CD4-positive, alpha-beta memory T cell (primary cell): ENCODE results near the gene ADISSP. TPM values are rescaled to one million over a fixed set of nuclear protein-coding genes. Genes with fewer than 3 reads are reported as not detected.
A peak's percentile ranks its signal among the peaks of the same experiment; 100 is the strongest.

Source experiments
- CTCF ChIA-PET: fragments of 350-600 bp; sonication (Branson Sonifier 250); formaldehyde crosslinking; loops from one replicate; lab custom pipeline; 2021; ENCODE audit warnings: inconsistent platforms; ENCODE audit not compliant: partially characterized antibody; lab: Charles Lee
- POLR2A ChIA-PET: fragments of 350-600 bp; sonication (Branson Sonifier 250); formaldehyde crosslinking; loops from one replicate; lab custom pipeline; 2021; ENCODE audit not compliant: partially characterized antibody; lab: Charles Lee
- DNase-seq, 5 donors: peaks; one replicate each; pipeline versions ENCODE4 v3.0.0 to v3.0.0-alpha.2; 2020 to 2022; ENCODE audit warnings: mixed read lengths in 1 of 5
- H3K27ac ChIP-seq: one replicate; pipeline ENCODE4 v1.7.0; 2013; ENCODE audit warnings: low read depth, low read length
- H3K27me3 ChIP-seq: 2 replicates; pipeline ENCODE4 v1.7.0; 2013; ENCODE audit warnings: mild to moderate bottlenecking, low read length, moderate library complexity; ENCODE audit not compliant: insufficient read depth
- H3K36me3 ChIP-seq: 2 replicates; pipeline ENCODE4 v1.7.0; 2013; ENCODE audit warnings: mild to moderate bottlenecking, low read length, moderate library complexity; ENCODE audit not compliant: insufficient read depth
- H3K4me1 ChIP-seq: 2 replicates; pipeline ENCODE4 v1.7.0; 2013; ENCODE audit warnings: mild to moderate bottlenecking, low read length, moderate library complexity; ENCODE audit not compliant: insufficient read depth
- H3K4me3 ChIP-seq, 2 donors: one replicate each; pipeline ENCODE4 v1.7.0; 2013; ENCODE audit warnings: low read length in 2 of 2, mild to moderate bottlenecking in 1 of 2
- H3K9me3 ChIP-seq, 2 donors: one replicate each; pipeline ENCODE4 v1.7.0; 2013; ENCODE audit warnings: low read length in 2 of 2, control low read depth in 1 of 2; ENCODE audit not compliant: control insufficient read depth in 1 of 2
- H3K27ac Mint-ChIP-seq, 7 donors: one replicate each; pipeline ENCODE4 v1.8.0; 2020 to 2021; ENCODE audit warnings: mixed read lengths in 7 of 7, mild to moderate bottlenecking in 6 of 7, inconsistent platforms in 3 of 7, moderate library complexity in 3 of 7
- H3K27me3 Mint-ChIP-seq, 2 donors: one replicate each; pipeline ENCODE4 v1.8.0; 2020 to 2021; ENCODE audit warnings: mixed read lengths in 2 of 2
- H3K36me3 Mint-ChIP-seq, 2 donors: one replicate each; pipeline ENCODE4 v1.8.0; 2020 to 2021; ENCODE audit warnings: mixed read lengths in 2 of 2, inconsistent platforms in 1 of 2, mild to moderate bottlenecking in 1 of 2
- H3K4me1 Mint-ChIP-seq, 4 donors: one replicate each; pipeline ENCODE4 v1.8.0; 2020 to 2021; ENCODE audit warnings: mixed read lengths in 4 of 4, mild to moderate bottlenecking in 1 of 4
- H3K4me3 Mint-ChIP-seq, 8 donors: one replicate each; pipeline ENCODE4 v1.8.0; 2020 to 2021; ENCODE audit warnings: mixed read lengths in 8 of 8, mild to moderate bottlenecking in 7 of 8, moderate library complexity in 6 of 8, inconsistent platforms in 3 of 8
- H3K9me3 Mint-ChIP-seq, 8 donors: one replicate each; pipeline ENCODE4 v1.8.0; 2020 to 2021; ENCODE audit warnings: mixed read lengths in 8 of 8, mild to moderate bottlenecking in 5 of 8, inconsistent platforms in 3 of 8, moderate library complexity in 1 of 8
- intact Hi-C: fragments of 100-400 bp; cut with micrococcal nuclease; formaldehyde crosslinking; loops from one replicate; pipeline ENCODE4 v1.15.1; 2023
- polyA plus RNA-seq, 2 donors: library from polyadenylated mRNA; unstranded; fragments of 300-500 nt; fragmentation: Illumina TruSeq; gene quantifications; one replicate each; pipeline ENCODE4 v1.2.3, GENCODE V29; 2021
- total RNA-seq, 2 experiments: library from RNA; stranded (reverse); gene quantifications; one replicate each; pipeline ENCODE4 v1.2.3, GENCODE V29; 2021

Gene ADISSP
- total and polyA plus RNA-seq, 4 experiments from 2014 or later: 15.7 to 31.5 (median 16.8) TPM

DNA sequence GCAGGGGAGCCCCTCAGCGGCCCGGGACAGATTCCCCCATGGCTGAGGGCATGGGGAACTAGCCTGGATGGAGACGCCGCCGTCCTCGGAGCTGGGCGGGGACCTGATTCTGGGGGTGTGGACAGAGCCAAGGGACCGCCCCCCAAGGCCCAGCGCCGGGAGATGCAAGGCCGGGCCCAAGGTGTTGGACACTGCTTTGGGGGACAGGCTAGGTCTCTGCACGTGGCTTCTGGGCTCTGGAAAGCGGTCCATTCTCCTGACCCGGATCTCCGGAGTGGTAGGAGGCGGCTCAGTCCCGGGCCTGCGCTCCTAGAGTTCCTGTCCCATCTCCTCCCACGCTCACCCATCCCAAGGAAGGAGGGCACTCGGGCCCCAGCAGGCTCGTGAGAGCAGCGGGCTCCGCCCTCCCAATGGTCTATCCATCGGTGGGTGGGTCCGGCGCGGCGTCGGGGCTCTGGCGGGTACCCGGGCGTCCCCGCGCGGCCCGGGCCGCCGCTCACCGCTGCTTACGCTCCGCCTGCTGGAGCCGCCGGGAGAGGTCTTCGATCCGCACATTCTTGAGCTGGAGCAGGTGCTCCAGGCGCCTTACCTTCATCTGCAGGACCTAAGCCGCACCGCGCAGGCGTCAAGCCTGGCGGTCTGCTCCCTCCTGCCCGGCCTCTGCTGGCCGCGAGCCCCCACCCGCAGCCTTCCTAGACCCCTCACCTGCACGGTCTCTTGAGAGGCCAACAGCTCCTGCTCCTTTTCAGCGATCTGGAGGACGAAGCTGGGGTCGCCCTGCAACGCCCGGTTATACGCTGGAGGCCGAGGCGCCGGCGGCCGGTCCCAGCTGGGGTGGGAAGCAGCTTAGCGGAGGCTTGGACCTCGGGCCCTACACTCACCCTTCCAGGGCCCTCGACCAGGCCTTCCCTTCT lies 10.4 kb upstream of the ADISSP start:
- ChIA-PET POLR2A (interaction anchor here (1.2 to 3.9 kb wide), 9 partner anchors 8 to 42 kb away, joined by 3 to 41 read pairs (median 7); partner anchors contain the start of genes ADISSP, AP5S1, CDC25B and CENPB), CTCF (interaction anchor here (1.2 to 3.9 kb wide), 6 partner anchors 10 to 307 kb away, joined by 3 to 22 read pairs (median 6); partner anchors contain the start of genes ADISSP and AP5S1)
- DNase-seq: peak in 2 of 5 donors; percentile 28 to 55
- Histone ChIP-seq H3K4me1 (peaks cover 36% of the 10 kb centered on the region), H3K27me3 (no peaks in the 10 kb centered on the region), H3K36me3 (no peaks in the 10 kb centered on the region), H3K9me3 (no peaks in the 10 kb centered on the region), H3K4me3 (peak overlapping the region; percentile 42 to 57), H3K27ac (peak overlapping the region; percentile 4)
- Mint-ChIP-seq H3K27ac (peak overlapping the region in 3 of 7 donors; percentile 29 to 82 (median 51)), H3K36me3 (no peaks in the 10 kb centered on the region), H3K9me3 (peaks cover 0 to 2% (median 0%) of the 10 kb centered on the region in 8 donors), H3K4me3 (peak overlapping the region; percentile 63 to 86 (median 80)), H3K27me3 (peaks cover 1 to 2% of the 10 kb centered on the region in 2 donors), H3K4me1 (peaks cover 18 to 50% (median 31%) of the 10 kb centered on the region in 4 donors)
- intact Hi-C loops: no loop called here

- POLR2A ChIA-PET: interaction anchor here (1.3 to 3.9 kb wide), 6 partner anchors 9 to 43 kb away, joined by 5 to 41 read pairs (median 12); partner anchors contain the start of genes ADISSP, AP5S1, CDC25B and CENPB
- H3K27ac ChIP-seq: peak overlapping the region; percentile 4
These were observed 9.8 kb upstream of the ADISSP start for GRCh38 chr20:3777381-3777715.

DNA sequence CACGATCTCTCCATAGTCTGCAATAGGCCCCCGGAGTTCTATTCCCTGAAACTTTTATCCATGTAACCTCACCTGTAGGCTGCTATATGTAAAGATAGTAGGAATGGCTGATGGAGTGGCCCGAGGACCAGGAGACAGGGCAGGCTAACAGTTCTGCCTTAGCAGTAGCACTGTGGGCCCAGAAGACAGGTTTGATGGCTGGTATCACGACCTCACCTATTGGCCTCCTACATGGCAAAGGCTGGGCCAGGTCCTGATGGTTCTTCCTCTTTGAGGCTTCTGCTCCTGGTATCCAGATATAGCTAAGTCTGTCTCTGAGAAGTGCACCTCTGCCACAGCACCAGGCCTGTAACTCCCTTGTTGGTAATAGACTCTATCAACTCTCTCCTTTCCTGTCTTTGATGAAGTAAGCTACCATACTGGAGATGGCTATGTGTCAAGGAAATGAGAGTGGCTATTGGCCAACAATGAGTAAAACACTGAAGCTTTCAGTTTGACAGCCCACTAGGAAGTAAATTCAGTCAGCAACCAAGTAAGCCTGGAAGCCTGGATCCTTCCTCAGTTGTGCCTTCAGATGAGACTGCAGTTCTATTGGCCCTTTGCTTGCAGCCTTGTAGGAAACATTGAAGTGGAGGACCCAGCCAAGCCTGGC lies 8.0 kb upstream of the ADISSP start:
- H3K4me3 Mint-ChIP-seq: peak overlapping the region in 1 of 8 donors; percentile 42
- CTCF ChIA-PET: interaction anchor here (0.8 to 1.2 kb wide), 3 partner anchors 18 to 69 kb away, joined by 3 read pairs; partner anchors contain the start of gene AP5S1

More at GRCh38 chr20:3777381-3777715, 9.8 kb upstream of the ADISSP start:
- no peak for DNase-seq
- Histone ChIP-seq H3K27me3 (no peaks in the 10 kb centered on the region), H3K4me1 (peaks cover 36% of the 10 kb centered on the region), H3K9me3 (no peaks in the 10 kb centered on the region), H3K4me3 (peak overlapping the region; percentile 42 to 57), H3K36me3 (no peaks in the 10 kb centered on the region)
- intact Hi-C loops: no loop called here
- H3K27ac Mint-ChIP-seq: peak overlapping the region in 4 of 7 donors; percentile 13 to 82 (median 40)
- H3K4me1 Mint-ChIP-seq: peaks cover 18 to 43% (median 30%) of the 10 kb centered on the region in 4 donors
- H3K36me3 Mint-ChIP-seq: no peaks in the 10 kb centered on the region
- H3K9me3 Mint-ChIP-seq: peaks cover 0 to 2% (median 0%) of the 10 kb centered on the region in 8 donors
- CTCF ChIA-PET: interaction anchor here (2.1 to 3.9 kb wide), 3 partner anchors 9 to 78 kb away, joined by 7 to 22 read pairs (median 12); partner anchors contain the start of genes ADISSP and AP5S1
- H3K27me3 Mint-ChIP-seq: peaks cover 1 to 5% of the 10 kb centered on the region in 2 donors
- peak overlapping the region; percentile 63 to 86 (median 80) for H3K4me3 Mint-ChIP-seq

GRCh38 chr20:3771552-3772058 lies 4.1 kb upstream of the ADISSP start:
- CTCF ChIA-PET: interaction anchor here (1.2 to 1.7 kb wide), 2 partner anchors 19 to 49 kb away, joined by 3 to 5 read pairs; partner anchors contain the start of gene AP5S1
- intact Hi-C loops: no loop called here

More for the DNA sequence above, 8.0 kb upstream of the ADISSP start:
- no peaks in the 10 kb centered on the region for H3K27me3 ChIP-seq
- H3K4me3 ChIP-seq: no peak overlapping the region
- H3K9me3 Mint-ChIP-seq: peaks cover 0 to 2% (median 0%) of the 10 kb centered on the region in 8 donors
- no peaks in the 10 kb centered on the region for H3K36me3 ChIP-seq
- no peaks in the 10 kb centered on the region for H3K9me3 ChIP-seq
- no peaks in the 10 kb centered on the region for H3K36me3 Mint-ChIP-seq
- no peak overlapping the region for H3K27ac ChIP-seq
- POLR2A ChIA-PET: interaction anchor here (2.9 kb wide), 1 partner anchor 11 kb away, joined by 16 read pairs; the partner anchor contains the start of gene CENPB
- peaks cover 10 to 28% (median 18%) of the 10 kb centered on the region in 4 donors for H3K4me1 Mint-ChIP-seq
- H3K4me1 ChIP-seq: peaks cover 24% of the 10 kb centered on the region
- intact Hi-C loops: no loop called here
- H3K27ac Mint-ChIP-seq: peak overlapping the region in 1 of 7 donors; percentile 15
- DNase-seq: no peak
- peaks cover 1 to 5% of the 10 kb centered on the region in 2 donors for H3K27me3 Mint-ChIP-seq

DNA sequence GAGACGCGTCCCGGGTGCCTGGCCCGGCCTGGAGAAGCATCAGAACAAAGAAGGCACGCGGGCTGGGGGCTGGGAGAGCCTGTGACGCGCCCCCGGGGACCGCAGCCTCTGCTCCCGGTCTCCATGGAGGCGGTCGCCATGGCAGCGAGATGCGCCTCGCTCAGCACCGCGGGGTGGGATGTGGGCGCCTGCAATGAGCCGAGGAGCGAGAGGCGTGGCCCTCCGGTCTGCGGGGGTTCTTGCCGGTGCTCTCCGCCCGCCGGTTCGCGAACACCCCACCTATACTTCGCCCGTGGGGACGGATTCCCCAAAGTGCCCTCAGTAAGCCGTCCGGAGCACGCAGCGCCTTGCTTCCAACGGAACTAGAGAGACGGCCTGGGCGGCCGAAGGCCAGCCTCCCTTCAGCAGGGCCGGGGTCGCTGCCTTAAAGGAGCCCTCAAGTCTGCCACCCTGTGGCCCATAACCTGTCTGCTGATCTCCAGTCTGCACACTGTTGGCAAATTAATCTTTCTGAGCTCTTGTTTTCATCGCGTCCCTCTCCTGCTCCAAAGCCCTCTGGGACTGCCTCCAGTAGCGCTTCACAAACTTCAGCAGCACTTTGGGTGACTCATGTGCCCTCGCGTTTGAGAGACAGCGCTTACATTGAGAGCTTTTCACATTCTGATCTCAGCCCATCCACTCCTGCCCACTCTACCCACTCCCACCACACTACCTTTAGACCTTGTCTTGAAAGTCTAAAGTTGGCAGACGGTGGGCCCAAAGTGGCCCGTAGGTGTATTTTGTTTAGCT lies 983 bp upstream of the ADISSP start:
- peak overlapping the region; percentile 98 for H3K27ac ChIP-seq
- POLR2A ChIA-PET: interaction anchor here (0.7 to 5.0 kb wide), 20 partner anchors 9 to 565 kb away, joined by 3 to 73 read pairs (median 6); partner anchors contain the start of genes AP5S1, CDC25B, CENPB and SPEF1
- intact Hi-C loops: loop anchor here (1.0 to 5.0 kb wide), 6 partner anchors 13 to 249 kb away; partner anchors contain the start of genes AP5S1, CDC25B, RNF24 and SPEF1
- peak; percentile 86 to 93 (median 87) for DNase-seq
- H3K36me3 ChIP-seq: no peaks in the 10 kb centered on the region
- H3K27ac Mint-ChIP-seq: peak overlapping the region; percentile 96 to 99 (median 98)
- peaks cover 0 to 2% of the 10 kb centered on the region in 2 donors for H3K27me3 Mint-ChIP-seq
- H3K4me1 Mint-ChIP-seq: peaks cover 8 to 27% (median 16%) of the 10 kb centered on the region in 4 donors
- peak overlapping the region; percentile 86 to 94 (median 90) for H3K4me3 Mint-ChIP-seq
- peaks cover 0 to 2% (median 0%) of the 10 kb centered on the region in 8 donors for H3K9me3 Mint-ChIP-seq
- peak overlapping the region; percentile 64 to 90 for H3K4me3 ChIP-seq
- H3K4me1 ChIP-seq: peaks cover 25% of the 10 kb centered on the region
- H3K27me3 ChIP-seq: no peaks in the 10 kb centered on the region
- no peaks in the 10 kb centered on the region for H3K9me3 ChIP-seq
- H3K36me3 Mint-ChIP-seq: peaks cover 0 to 2% of the 10 kb centered on the region in 2 donors
- CTCF ChIA-PET: interaction anchor here (0.7 to 4.9 kb wide), 22 partner anchors 10 to 133 kb away, joined by 3 to 64 read pairs (median 5); partner anchors contain the start of genes AP5S1, CENPB, SIGLEC1 and SPEF1

More at GRCh38 chr20:3771552-3772058, 4.1 kb upstream of the ADISSP start:
- Histone ChIP-seq H3K36me3 (no peaks in the 10 kb centered on the region), H3K4me3 (no peak overlapping the region), H3K4me1 (peaks cover 16% of the 10 kb centered on the region), H3K9me3 (no peaks in the 10 kb centered on the region), H3K27ac (no peak overlapping the region), H3K27me3 (no peaks in the 10 kb centered on the region)
- POLR2A ChIA-PET: interaction anchor here (1.4 kb wide), 1 partner anchor 14 kb away, joined by 5 read pairs; the partner anchor contains the start of gene CENPB
- Mint-ChIP-seq H3K4me1 (peaks cover 5 to 19% (median 11%) of the 10 kb centered on the region in 4 donors), H3K36me3 (peaks cover 0 to 2% of the 10 kb centered on the region in 2 donors), H3K27me3 (peaks cover 0 to 3% of the 10 kb centered on the region in 2 donors), H3K9me3 (peaks cover 0 to 4% (median 0%) of the 10 kb centered on the region in 8 donors), H3K27ac (no peak overlapping the region), H3K4me3 (no peak overlapping the region)
- no peak for DNase-seq
